ENCODE measurements around the gene FBXL16. TPM values are rescaled to one million over a fixed set of nuclear protein-coding genes. Genes with fewer than 3 reads are reported as not detected.

The FBXL16 gene
- total and polyA plus RNA-seq, 2 of the 13 experiments (the other 11 are each of a cell fraction or from before 2014, with no cell fraction given), result 0.22 to 2.0 TPM

DNA sequence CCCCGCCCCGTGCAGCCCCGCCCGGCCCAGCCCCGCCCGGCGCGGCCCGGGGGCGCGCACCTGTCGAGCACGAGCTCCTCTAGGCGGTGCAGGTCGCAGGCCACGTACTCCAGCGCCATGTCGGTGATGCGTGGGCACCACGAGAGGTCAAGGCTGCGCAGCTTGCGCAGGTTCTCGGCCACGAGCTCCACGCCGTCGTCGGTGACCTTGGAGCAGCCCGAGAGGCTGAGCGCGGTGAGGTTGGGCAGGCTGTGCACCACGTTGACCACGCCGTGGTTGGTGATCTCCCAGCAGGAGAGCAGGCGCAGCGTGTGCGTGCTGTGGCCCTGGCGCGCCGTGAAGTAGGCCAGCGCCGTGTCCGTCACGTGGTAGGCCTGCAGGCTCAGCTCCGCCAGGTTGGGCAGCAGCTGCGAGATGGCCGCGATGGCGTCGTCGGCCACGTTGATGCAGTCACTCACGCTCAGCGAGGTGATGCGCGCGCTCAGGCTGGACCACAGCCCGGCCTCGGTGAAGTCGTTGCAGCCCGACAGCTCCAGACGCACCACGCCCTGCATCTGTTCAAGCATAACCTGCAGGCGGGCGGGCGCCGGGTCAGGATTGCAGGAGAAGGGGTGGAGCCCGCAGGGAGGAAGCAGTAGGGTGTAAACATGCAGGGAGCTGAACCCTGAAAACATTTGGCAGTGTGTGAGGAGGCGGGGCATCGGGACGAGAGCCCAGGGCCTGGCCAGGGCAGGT, 10.1 kb downstream of the FBXL16 start (continued):
- TF ChIP-seq ZNF121 (CRISPR knock-in tag; IDR thresholded peaks at IDR 0.05), result no peak
- TF ChIP-seq SRY (CRISPR knock-in tag; IDR thresholded peaks at IDR 0.05), result no peak
- TF ChIP-seq RARG (CRISPR knock-in tag; IDR thresholded peaks at IDR 0.05; ENCODE audit: low read depth), result no peak
- TF ChIP-seq ZBED4 (CRISPR knock-in tag; IDR thresholded peaks at IDR 0.05; ENCODE audit: borderline replicate concordance), result no peak; the same call in 1 of the 2 replicates
- peak; percentile 86; the same call in 1 of the 2 replicates for TF ChIP-seq ZNF468 (CRISPR knock-in tag; IDR thresholded peaks at IDR 0.05)
- TF ChIP-seq ZNF567 (CRISPR knock-in tag; IDR thresholded peaks at IDR 0.05; ENCODE audit: borderline replicate concordance), result 0 out of 2 replicates have a peak, but pooled peaks have one; percentile 18
- TF ChIP-seq ZNF576 (CRISPR knock-in tag; IDR thresholded peaks at IDR 0.05), result no peak; the same call in none of the 2 replicates
- TF ChIP-seq, protein P1, sequence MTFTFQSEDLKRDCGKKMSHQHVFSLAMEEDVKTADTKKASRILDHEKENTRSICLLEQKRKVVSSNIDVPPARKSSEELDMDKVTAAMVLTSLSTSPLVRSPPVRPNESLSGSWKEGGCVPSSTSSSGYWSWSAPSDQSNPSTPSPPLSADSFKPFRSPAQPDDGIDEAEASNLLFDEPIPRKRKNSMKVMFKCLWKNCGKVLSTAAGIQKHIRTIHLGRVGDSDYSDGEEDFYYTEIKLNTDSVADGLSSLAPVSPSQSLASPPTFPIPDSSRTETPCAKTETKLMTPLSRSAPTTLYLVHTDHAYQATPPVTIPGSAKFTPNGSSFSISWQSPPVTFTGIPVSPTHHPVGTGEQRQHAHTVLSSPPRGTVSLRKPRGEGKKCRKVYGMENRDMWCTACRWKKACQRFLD (CRISPR knock-in tag; IDR thresholded peaks at IDR 0.05; ENCODE audit: borderline replicate concordance), result no peak
- TF ChIP-seq SIN3B (IDR thresholded peaks at IDR 0.05; ENCODE audit: low read length), result no peak
- TF ChIP-seq, protein P2, sequence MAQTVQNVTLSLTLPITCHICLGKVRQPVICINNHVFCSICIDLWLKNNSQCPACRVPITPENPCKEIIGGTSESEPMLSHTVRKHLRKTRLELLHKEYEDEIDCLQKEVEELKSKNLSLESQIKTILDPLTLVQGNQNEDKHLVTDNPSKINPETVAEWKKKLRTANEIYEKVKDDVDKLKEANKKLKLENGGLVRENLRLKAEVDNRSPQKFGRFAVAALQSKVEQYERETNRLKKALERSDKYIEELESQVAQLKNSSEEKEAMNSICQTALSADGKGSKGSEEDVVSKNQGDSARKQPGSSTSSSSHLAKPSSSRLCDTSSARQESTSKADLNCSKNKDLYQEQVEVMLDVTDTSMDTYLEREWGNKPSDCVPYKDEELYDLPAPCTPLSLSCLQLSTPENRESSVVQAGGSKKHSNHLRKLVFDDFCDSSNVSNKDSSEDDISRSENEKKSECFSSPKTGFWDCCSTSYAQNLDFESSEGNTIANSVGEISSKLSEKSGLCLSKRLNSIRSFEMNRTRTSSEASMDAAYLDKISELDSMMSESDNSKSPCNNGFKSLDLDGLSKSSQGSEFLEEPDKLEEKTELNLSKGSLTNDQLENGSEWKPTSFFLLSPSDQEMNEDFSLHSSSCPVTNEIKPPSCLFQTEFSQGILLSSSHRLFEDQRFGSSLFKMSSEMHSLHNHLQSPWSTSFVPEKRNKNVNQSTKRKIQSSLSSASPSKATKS (CRISPR knock-in tag; IDR thresholded peaks at IDR 0.05), result no peak
- TF ChIP-seq RNF2 (conservative IDR thresholded peaks at IDR 0.05; ENCODE audit: low read depth), result peak; percentile 84
- TF ChIP-seq TGIF2 (CRISPR knock-in tag; IDR thresholded peaks at IDR 0.05), result no peak
- no peak for TF ChIP-seq DNMT1 (CRISPR knock-in tag; IDR thresholded peaks at IDR 0.05)
- TF ChIP-seq ATF1 (CRISPR knock-in tag; IDR thresholded peaks at IDR 0.05), result no peak
- no peak for TF ChIP-seq MEIS2 (CRISPR knock-in tag; IDR thresholded peaks at IDR 0.05)
- TF ChIP-seq MEIS1 (CRISPR knock-in tag; IDR thresholded peaks at IDR 0.05; ENCODE audit: borderline replicate concordance), result no peak; the same call in 1 of the 2 replicates
- no peak for TF ChIP-seq NR2F6 (IDR thresholded peaks at IDR 0.05)
- TF ChIP-seq NR2F6 (CRISPR knock-in tag; IDR thresholded peaks at IDR 0.05), result peak; percentile 36; the same call in 1 of the 2 replicates
- TF ChIP-seq, protein P3, sequence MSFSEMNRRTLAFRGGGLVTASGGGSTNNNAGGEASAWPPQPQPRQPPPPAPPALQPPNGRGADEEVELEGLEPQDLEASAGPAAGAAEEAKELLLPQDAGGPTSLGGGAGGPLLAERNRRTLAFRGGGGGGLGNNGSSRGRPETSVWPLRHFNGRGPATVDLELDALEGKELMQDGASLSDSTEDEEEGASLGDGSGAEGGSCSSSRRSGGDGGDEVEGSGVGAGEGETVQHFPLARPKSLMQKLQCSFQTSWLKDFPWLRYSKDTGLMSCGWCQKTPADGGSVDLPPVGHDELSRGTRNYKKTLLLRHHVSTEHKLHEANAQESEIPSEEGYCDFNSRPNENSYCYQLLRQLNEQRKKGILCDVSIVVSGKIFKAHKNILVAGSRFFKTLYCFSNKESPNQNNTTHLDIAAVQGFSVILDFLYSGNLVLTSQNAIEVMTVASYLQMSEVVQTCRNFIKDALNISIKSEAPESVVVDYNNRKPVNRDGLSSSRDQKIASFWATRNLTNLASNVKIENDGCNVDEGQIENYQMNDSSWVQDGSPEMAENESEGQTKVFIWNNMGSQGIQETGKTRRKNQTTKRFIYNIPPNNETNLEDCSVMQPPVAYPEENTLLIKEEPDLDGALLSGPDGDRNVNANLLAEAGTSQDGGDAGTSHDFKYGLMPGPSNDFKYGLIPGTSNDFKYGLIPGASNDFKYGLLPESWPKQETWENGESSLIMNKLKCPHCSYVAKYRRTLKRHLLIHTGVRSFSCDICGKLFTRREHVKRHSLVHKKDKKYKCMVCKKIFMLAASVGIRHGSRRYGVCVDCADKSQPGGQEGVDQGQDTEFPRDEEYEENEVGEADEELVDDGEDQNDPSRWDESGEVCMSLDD (CRISPR knock-in tag; IDR thresholded peaks at IDR 0.05; ENCODE audit: borderline replicate concordance), result no peak
- TF ChIP-seq ZNF577 (CRISPR knock-in tag; IDR thresholded peaks at IDR 0.05; ENCODE audit: borderline replicate concordance, low read depth), result no peak
